Ureter (tissue), 1 donor: ENCODE measurements around the gene EXOSC10. TPM values are rescaled to one million over a fixed set of nuclear protein-coding genes. Genes with fewer than 3 reads are reported as not detected.
"Not testable (repeated sequence)": the region's sequence is repeated elsewhere in the genome, so short reads cannot be mapped to it uniquely, and the experiment has no call there.

Experiments used
- DNase-seq: peaks from one replicate; pipeline ENCODE4 v3.0.0-alpha.2; 2020; ENCODE audit warnings: low spot score
- total RNA-seq: library from RNA; stranded (reverse); gene quantifications from one replicate; pipeline ENCODE4 v1.2.4, GENCODE V29; 2023
- donor health status: DM: yes; HTN: yes; CAD: no.

EXOSC10 gene
- total RNA-seq, 1 donor from 2014 or later, result 71.5 TPM

- no peak for DNase-seq
Observed at GRCh38 chr1:11044086-11044848, 55.4 kb downstream of the EXOSC10 start.

GRCh38 chr1:11042995-11043874 lies 56.4 kb downstream of the EXOSC10 start:
- no peak for DNase-seq

GRCh38 chr1:11042065-11042464 lies 57.6 kb downstream of the EXOSC10 start:
- no peak for DNase-seq

- no peak for DNase-seq
Observed at GRCh38 chr1:11041048-11041447, 58.6 kb downstream of the EXOSC10 start.

- not testable (repeated sequence) for DNase-seq
Observed at GRCh38 chr1:11040105-11040429, 59.6 kb downstream of the EXOSC10 start.

- no peak for DNase-seq
Observed at GRCh38 chr1:11039351-11040104, 60.1 kb downstream of the EXOSC10 start.

- peak; percentile 92 for DNase-seq
Observed at GRCh38 chr1:11037740-11038182, 61.9 kb downstream of the EXOSC10 start.

GRCh38 chr1:11037019-11037739 lies 62.5 kb downstream of the EXOSC10 start:
- DNase-seq, result not testable (repeated sequence)

- DNase-seq, result no peak
Observed at GRCh38 chr1:11031624-11032262, 67.9 kb downstream of the EXOSC10 start.

- no peak for DNase-seq
Observed at GRCh38 chr1:11030865-11031264, 68.8 kb downstream of the EXOSC10 start.

- no peak for DNase-seq
Observed at GRCh38 chr1:11028018-11028417, 71.7 kb downstream of the EXOSC10 start.

GRCh38 chr1:11027316-11027715 lies 72.4 kb downstream of the EXOSC10 start:
- no peak for DNase-seq

- no peak for DNase-seq
Observed at GRCh38 chr1:11026903-11027302, 72.8 kb downstream of the EXOSC10 start.

- no peak for DNase-seq
Observed at GRCh38 chr1:11026052-11026451, 73.6 kb downstream of the EXOSC10 start.

- DNase-seq, result no peak
Observed at GRCh38 chr1:11025618-11026017, 74.1 kb downstream of the EXOSC10 start.

- no peak for DNase-seq
Observed at GRCh38 chr1:11024874-11025203, 74.8 kb downstream of the EXOSC10 start.

- DNase-seq, result no peak
Observed at GRCh38 chr1:11024154-11024873, 75.4 kb downstream of the EXOSC10 start.

- no peak for DNase-seq
Observed at GRCh38 chr1:11023201-11023600, 76.5 kb downstream of the EXOSC10 start.

GRCh38 chr1:11019971-11020370 lies 79.7 kb downstream of the EXOSC10 start:
- no peak for DNase-seq

- DNase-seq, result not testable (repeated sequence)
Observed at GRCh38 chr1:11019358-11019757, 80.3 kb downstream of the EXOSC10 start.
